ENCODE data around the gene MBD6.

MBD6 gene

DNA sequence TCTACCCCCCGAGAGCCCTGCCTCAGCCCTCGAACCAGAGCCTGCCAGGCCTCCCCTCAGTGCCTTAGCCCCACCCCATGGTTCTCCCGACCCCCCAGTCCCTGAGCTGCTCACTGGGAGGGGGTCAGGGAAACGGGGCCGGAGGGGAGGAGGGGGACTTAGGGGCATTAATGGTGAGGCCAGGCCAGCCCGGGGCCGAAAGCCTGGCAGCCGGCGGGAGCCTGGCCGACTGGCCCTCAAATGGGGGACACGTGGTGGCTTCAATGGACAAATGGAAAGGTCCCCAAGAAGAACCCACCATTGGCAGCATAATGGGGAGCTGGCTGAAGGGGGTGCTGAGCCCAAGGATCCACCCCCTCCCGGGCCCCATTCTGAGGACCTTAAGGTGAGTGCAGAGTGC, 5.6 kb downstream of the MBD6 start:
- ChIA-PET POLR2A (interaction anchor here (2.8 to 3.1 kb wide), 2 partner anchors 8 to 11 kb away, joined by 11 to 14 read pairs; partner anchors contain the start of gene DDIT3), CTCF (interaction anchor here (1.3 kb wide), 1 partner anchor 9 kb away, joined by 3 read pairs; no protein-coding TSS in a partner anchor)
- DNase-seq (ENCODE audit: low read depth, low spot score), result no peak
- TF ChIP-seq, protein P1, sequence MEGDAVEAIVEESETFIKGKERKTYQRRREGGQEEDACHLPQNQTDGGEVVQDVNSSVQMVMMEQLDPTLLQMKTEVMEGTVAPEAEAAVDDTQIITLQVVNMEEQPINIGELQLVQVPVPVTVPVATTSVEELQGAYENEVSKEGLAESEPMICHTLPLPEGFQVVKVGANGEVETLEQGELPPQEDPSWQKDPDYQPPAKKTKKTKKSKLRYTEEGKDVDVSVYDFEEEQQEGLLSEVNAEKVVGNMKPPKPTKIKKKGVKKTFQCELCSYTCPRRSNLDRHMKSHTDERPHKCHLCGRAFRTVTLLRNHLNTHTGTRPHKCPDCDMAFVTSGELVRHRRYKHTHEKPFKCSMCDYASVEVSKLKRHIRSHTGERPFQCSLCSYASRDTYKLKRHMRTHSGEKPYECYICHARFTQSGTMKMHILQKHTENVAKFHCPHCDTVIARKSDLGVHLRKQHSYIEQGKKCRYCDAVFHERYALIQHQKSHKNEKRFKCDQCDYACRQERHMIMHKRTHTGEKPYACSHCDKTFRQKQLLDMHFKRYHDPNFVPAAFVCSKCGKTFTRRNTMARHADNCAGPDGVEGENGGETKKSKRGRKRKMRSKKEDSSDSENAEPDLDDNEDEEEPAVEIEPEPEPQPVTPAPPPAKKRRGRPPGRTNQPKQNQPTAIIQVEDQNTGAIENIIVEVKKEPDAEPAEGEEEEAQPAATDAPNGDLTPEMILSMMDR (IDR thresholded peaks at IDR 0.05; ENCODE audit: insufficient read depth, low read length, missing control alignments), result no peak
- H3K4me3 ChIP-seq (ENCODE audit: low read depth, low read length), result no peak overlapping the region

DNA sequence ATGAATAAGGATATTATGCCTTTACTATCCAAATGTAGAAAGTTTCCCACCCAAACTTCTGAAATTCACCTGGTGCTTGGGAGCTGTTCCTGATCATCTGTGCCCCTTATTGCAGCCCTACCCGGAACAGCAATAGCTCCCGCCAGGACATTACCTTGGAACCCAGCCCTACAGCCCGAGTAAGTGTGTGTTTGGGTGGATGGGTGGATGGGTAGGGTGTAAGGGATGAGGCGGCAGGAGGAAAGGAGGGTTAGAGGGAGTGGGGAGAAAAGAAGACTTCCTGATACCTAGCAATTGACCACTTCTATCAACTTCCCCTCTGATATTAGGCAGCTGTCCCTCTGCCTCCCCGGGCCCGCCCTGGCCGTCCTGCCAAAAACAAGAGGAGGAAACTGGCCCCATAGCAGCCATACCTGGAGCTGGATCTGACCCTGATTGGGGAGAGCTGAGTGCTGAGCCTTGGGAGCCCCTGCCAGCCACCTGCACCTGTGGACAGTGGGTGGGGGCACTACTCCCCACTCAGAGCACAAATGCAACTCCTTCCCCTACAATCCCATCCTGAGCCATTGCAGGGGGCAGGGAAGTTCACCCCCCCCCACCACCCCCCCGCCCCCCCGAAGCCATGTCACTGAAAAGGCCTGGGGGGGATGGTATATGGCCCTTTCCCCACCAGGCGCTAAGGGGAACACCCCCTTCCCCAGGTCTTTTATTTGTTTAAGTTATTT, 6.4 kb downstream of the MBD6 start:
- ChIA-PET CTCF (interaction anchor here (1.0 to 1.3 kb wide), 2 partner anchors 8 to 10 kb away, joined by 3 read pairs; no protein-coding TSS in a partner anchor), POLR2A (interaction anchor here (2.8 to 3.1 kb wide), 2 partner anchors 9 to 10 kb away, joined by 11 to 14 read pairs; partner anchors contain the start of gene DDIT3)
- TF ChIP-seq, protein P1 (IDR thresholded peaks at IDR 0.05; ENCODE audit: insufficient read depth, low read length, missing control alignments), result no peak
- DNase-seq (ENCODE audit: low read depth, low spot score), result no peak
- no peak overlapping the region for H3K4me3 ChIP-seq (ENCODE audit: low read depth, low read length)

DNA sequence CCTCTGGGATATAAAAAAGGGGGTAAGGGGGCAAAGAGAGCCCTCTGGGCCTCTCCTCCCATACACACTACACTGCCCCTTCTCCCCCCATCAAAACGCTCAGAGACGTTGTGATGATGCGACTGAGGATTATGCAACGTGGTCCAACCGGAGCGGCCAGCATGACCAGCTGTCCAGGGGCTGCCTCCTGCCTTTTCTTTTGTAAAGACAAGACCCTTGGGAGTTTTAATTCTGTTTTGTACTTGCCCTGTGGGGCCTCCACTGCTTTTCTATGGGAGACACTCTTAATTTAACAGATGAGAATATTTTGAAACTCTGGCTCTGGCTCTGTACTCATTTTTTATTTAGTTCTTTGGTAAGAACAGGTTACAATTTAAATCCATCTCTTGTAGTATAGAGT, 7.2 kb downstream of the MBD6 start:
- TF ChIP-seq, protein P1 (IDR thresholded peaks at IDR 0.05; ENCODE audit: insufficient read depth, low read length, missing control alignments), result no peak
- no peak overlapping the region for H3K4me3 ChIP-seq (ENCODE audit: low read depth, low read length)
- ChIA-PET POLR2A (interaction anchor here (0.5 to 3.1 kb wide), 4 partner anchors 9 to 391 kb away, joined by 3 to 14 read pairs (median 10); partner anchors contain the start of genes DCTN2 and DDIT3), CTCF (interaction anchor here (0.8 to 1.0 kb wide), 2 partner anchors 9 to 67 kb away, joined by 3 to 5 read pairs; no protein-coding TSS in a partner anchor)
- no peak for DNase-seq (ENCODE audit: low read depth, low spot score)

DNA sequence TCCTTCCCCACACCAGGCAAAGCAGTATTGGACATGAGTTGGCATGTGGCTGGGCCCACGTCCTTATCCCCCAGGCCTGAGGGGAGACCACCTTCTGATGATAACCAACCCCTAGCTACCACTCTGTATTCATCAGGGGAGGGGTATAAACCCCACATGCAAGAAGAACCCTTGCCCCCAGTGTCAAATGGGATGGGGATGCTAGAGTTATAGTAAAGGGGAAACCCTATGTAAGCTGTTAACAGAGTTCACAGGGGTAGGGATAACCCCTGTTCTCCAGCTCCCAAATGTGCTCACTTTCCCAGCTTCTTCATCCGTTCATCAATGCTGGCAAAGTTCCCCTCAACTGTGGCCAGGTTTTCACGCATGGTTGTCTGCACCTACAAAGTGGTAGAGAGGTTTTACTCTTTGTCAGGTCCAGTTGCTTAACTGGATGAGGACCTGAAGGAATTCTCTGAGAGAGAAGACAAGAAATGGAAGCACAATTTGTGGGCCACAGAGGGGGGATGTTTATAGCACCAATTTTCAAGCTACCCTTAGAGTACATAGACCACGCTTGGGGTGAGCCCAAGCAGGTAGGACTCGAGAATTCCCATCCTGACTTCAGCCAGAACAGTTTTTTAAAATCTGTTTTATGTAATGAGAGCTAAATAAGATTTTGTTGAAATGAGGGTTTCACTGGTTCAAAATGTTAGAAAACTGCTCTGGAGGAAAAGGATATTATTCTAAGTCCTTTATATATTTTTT, 7.9 kb downstream of the MBD6 start:
- ChIA-PET CTCF (interaction anchor here (0.7 to 1.0 kb wide), 3 partner anchors 8 to 67 kb away, joined by 3 to 5 read pairs (median 3); no protein-coding TSS in a partner anchor), POLR2A (interaction anchor here (0.5 to 3.1 kb wide), 4 partner anchors 8 to 390 kb away, joined by 3 to 14 read pairs (median 10); partner anchors contain the start of genes DCTN2 and DDIT3)
- TF ChIP-seq, protein P1 (IDR thresholded peaks at IDR 0.05; ENCODE audit: insufficient read depth, low read length, missing control alignments), result no peak
- DNase-seq (ENCODE audit: low read depth, low spot score), result no peak
- H3K4me3 ChIP-seq (ENCODE audit: low read depth, low read length), result no peak overlapping the region

DNA sequence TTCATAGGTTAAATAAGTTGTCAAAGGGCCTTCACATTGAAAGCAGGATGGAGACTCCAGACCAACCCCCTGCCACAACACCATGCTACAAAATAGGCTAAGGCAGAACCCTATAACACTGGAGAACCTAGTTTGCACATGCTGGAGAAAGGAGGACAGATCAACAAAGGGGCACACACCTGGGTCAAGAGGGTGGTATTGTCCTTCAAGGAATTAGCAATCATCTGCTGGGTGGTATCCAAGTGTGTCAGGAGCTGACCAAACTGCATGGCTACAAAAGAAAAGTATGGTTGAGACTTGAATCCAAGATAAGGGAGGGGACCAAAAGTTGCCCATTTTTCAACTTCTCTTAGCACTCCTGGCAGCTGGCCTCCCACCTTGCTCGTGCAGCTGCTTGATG, 9.2 kb downstream of the MBD6 start:
- DNase-seq (ENCODE audit: low read depth, low spot score), result no peak
- H3K4me3 ChIP-seq (ENCODE audit: low read depth, low read length), result no peak overlapping the region
- POLR2A ChIA-PET, result interaction anchor here (1.6 to 2.6 kb wide), 3 partner anchors 8 to 15 kb away, joined by 6 to 10 read pairs (median 8); partner anchors contain the start of genes DCTN2 and DDIT3
- CTCF ChIA-PET, result interaction anchor here (1.9 kb wide), 1 partner anchor 51 kb away, joined by 5 read pairs; no protein-coding TSS in a partner anchor
- TF ChIP-seq, protein P1 (IDR thresholded peaks at IDR 0.05; ENCODE audit: insufficient read depth, low read length, missing control alignments), result no peak

Data from AG04449 (cell line).